OCI-LY3 (cell line): ENCODE results near the gene PIP4K2B.

Experiments
- H2AFZ ChIP-seq: fragments of 200-600, 300-600 bp; shearing (Covaris generic); 2 replicates; pipeline ENCODE4 v1.6.0; 2014; ENCODE audit warnings: antibody characterized with exemption, low read depth, low read length
- H3K27ac ChIP-seq: fragments of 200-600, 300-600 bp; sonication (generic); 2 replicates; pipeline ENCODE4 v1.5.1; 2014; ENCODE audit warnings: mild to moderate bottlenecking, low read length, moderate library complexity, mixed read lengths
- H3K27me3 ChIP-seq: fragments of 200-600, 300-600 bp; sonication (generic); 2 replicates; pipeline ENCODE4 v1.6.1; 2014; ENCODE audit warnings: low read depth, low read length, mixed read lengths
- H3K36me3 ChIP-seq: fragments of 200-600, 300-600 bp; sonication (generic); replicated peaks from 2 replicates; pipeline ENCODE3; 2014; ENCODE audit warnings: low read depth, low read length, mixed read lengths
- H3K4me1 ChIP-seq: fragments of 300-600, 200-600 bp; sonication (generic); 2 replicates; pipeline ENCODE4 v1.6.1; 2014; ENCODE audit warnings: low read length, mixed read lengths
- H3K4me2 ChIP-seq: fragments of 200-600, 300-600 bp; sonication (generic); 2 replicates; pipeline ENCODE4 v1.6.1; 2014; ENCODE audit warnings: low read length, mixed read lengths
- H3K4me3 ChIP-seq: fragments of 300-600, 200-600 bp; sonication (generic); 2 replicates; pipeline ENCODE4 v1.5.1; 2014; ENCODE audit warnings: antibody characterized with exemption, mild to moderate bottlenecking, low read length, moderate library complexity
- H3K79me2 ChIP-seq: fragments of 300-600, 200-600 bp; shearing (Covaris generic); 2 replicates; pipeline ENCODE4 v1.6.1; 2014; ENCODE audit warnings: mild to moderate bottlenecking, low read length, mixed read lengths
- H3K9ac ChIP-seq: fragments of 300-600, 200-600 bp; shearing (Covaris generic); 2 replicates; pipeline ENCODE4 v1.6.0; 2014; ENCODE audit warnings: mild to moderate bottlenecking, low read length, moderate library complexity
- H3K9me3 ChIP-seq: fragments of 200-600, 300-600 bp; shearing (Covaris generic); 2 replicates; pipeline ENCODE4 v1.6.1; 2014; ENCODE audit warnings: low read length, mixed read lengths; ENCODE audit not compliant: insufficient read depth
- H4K20me1 ChIP-seq: fragments of 200-600, 300-600 bp; sonication (generic); 2 replicates; pipeline ENCODE4 v1.6.1; 2016; ENCODE audit warnings: low read length, mixed read lengths; ENCODE audit not compliant: insufficient read depth
- CTCF ChIP-seq: fragments of 200-600, 300-600 bp; sonication (generic); IDR thresholded peaks from 2 replicates; pipeline ENCODE4 v1.5.1; 2014; ENCODE audit warnings: antibody characterized with exemption, low read length, low read depth
- EZH2phosphoT487 ChIP-seq: fragments of 200-600 bp; shearing (Covaris generic); IDR thresholded peaks from 2 replicates; pipeline ENCODE4 v1.6.1; 2018; ENCODE audit warnings: antibody characterized with exemption, mixed run types, low read depth

Gene PIP4K2B

GRCh38 chr17:38773258-38773657 is 26.1 kb downstream of the PIP4K2B start:
- TF ChIP-seq CTCF (no peak), EZH2phosphoT487 (no peak)
- H3K4me3 ChIP-seq, result no peak overlapping the region
- no peaks in the 10 kb centered on the region for H3K79me2 ChIP-seq
- peaks cover 24% of the 10 kb centered on the region for H3K36me3 ChIP-seq
- no peak overlapping the region for H3K4me2 ChIP-seq
- no peaks in the 10 kb centered on the region for H3K9me3 ChIP-seq
- H2AFZ ChIP-seq, result no peak overlapping the region
- H3K9ac ChIP-seq, result no peak overlapping the region
- no peaks in the 10 kb centered on the region for H4K20me1 ChIP-seq
- H3K27ac ChIP-seq, result no peak overlapping the region
- no peaks in the 10 kb centered on the region for H3K27me3 ChIP-seq
- no peaks in the 10 kb centered on the region for H3K4me1 ChIP-seq

- Histone ChIP-seq H3K9ac (no peak overlapping the region), H3K36me3 (peaks cover 46% of the 10 kb centered on the region)
- TF ChIP-seq CTCF (no peak), EZH2phosphoT487 (no peak)
Observed at GRCh38 chr17:38768417-38768816, 30.9 kb downstream of the PIP4K2B start.

GRCh38 chr17:38766341-38766740 is 33.0 kb downstream of the PIP4K2B start:
- Histone ChIP-seq H3K4me3 (no peak overlapping the region), H3K4me1 (no peaks in the 10 kb centered on the region), H3K4me2 (no peak overlapping the region), H3K9ac (no peak overlapping the region), H4K20me1 (no peaks in the 10 kb centered on the region), H3K36me3 (peaks cover 54% of the 10 kb centered on the region), H3K9me3 (no peaks in the 10 kb centered on the region), H3K27me3 (no peaks in the 10 kb centered on the region), H3K27ac (no peak overlapping the region), H2AFZ (no peak overlapping the region), H3K79me2 (no peaks in the 10 kb centered on the region)
- TF ChIP-seq CTCF, result no peak
- TF ChIP-seq EZH2phosphoT487, result no peak

More at GRCh38 chr17:38768417-38768816, 30.9 kb downstream of the PIP4K2B start:
- Histone ChIP-seq H2AFZ (no peak overlapping the region), H3K9me3 (no peaks in the 10 kb centered on the region), H3K4me3 (no peak overlapping the region), H3K27ac (no peak overlapping the region), H3K4me2 (no peak overlapping the region), H3K79me2 (no peaks in the 10 kb centered on the region), H4K20me1 (no peaks in the 10 kb centered on the region), H3K27me3 (no peaks in the 10 kb centered on the region), H3K4me1 (no peaks in the 10 kb centered on the region)

GRCh38 chr17:38762231-38762630 is 37.1 kb downstream of the PIP4K2B start:
- H3K9me3 ChIP-seq, result no peaks in the 10 kb centered on the region
- H4K20me1 ChIP-seq, result no peaks in the 10 kb centered on the region
- no peaks in the 10 kb centered on the region for H3K4me1 ChIP-seq
- H3K4me3 ChIP-seq, result no peak overlapping the region
- TF ChIP-seq EZH2phosphoT487 (no peak), CTCF (no peak)
- H2AFZ ChIP-seq, result no peak overlapping the region
- no peak overlapping the region for H3K9ac ChIP-seq
- H3K27me3 ChIP-seq, result no peaks in the 10 kb centered on the region
- H3K27ac ChIP-seq, result no peak overlapping the region
- no peak overlapping the region for H3K4me2 ChIP-seq
- H3K36me3 ChIP-seq, result peaks cover 53% of the 10 kb centered on the region
- H3K79me2 ChIP-seq, result no peaks in the 10 kb centered on the region
